K562 (cell line): ENCODE data around the gene ZNF467. TPM values are rescaled to one million over a fixed set of nuclear protein-coding genes. Genes with fewer than 3 reads are reported as not detected.

ENCODE experiments used
- ATAC-seq: fragments of 200-7000 bp; cut with Tn5 transposase; 3 replicates; pipeline ENCODE4 v1.9.1; 2020; ENCODE audit warnings: moderate library complexity
- BruUV-seq: library from RNA; stranded (reverse); fragments of 400-500 nt; replicated peaks from 2 replicates; lab custom pipeline; 2021; lab: Mats Ljungman, UMichigan
- CTCF ChIA-PET: fragments of 300-600 bp; formaldehyde crosslinking; extraction: SDS; loops from one replicate; lab custom pipeline; 2021; ENCODE audit warnings: low intra/inter-chr PET ratio; lab: Yijun Ruan, JAX
- POLR2A ChIA-PET: fragments of 300-600, 350-650 bp; sonication (Branson Sonifier 250); formaldehyde crosslinking; extraction: SDS; loops from one replicate; lab custom pipeline; 2021; ENCODE audit warnings: antibody characterized with exemption, inconsistent platforms; lab: Yijun Ruan, JAX
- DNase-seq, 4 experiments: peaks; one replicate each; pipeline versions ENCODE4 v3.0.0 to v3.0.0-alpha.2; 2011 to 2018; ENCODE audit warnings: low spot score in 3 of 4, mixed read lengths in 3 of 4; ENCODE audit errors: extremely low read depth in 1 of 4
- FAIRE-seq: peaks from 2 replicates; lab custom pipeline; 2011; peaks lifted over from hg19 to GRCh38; lab: Jason Lieb, UNC
- H2AFZ ChIP-seq: 2 replicates; pipeline ENCODE4 v1.6.0; 2011; ENCODE audit warnings: low read depth, low read length, control low read depth, inconsistent platforms
- H3K27ac ChIP-seq: fragments of 200-600 bp; 3 replicates; pipeline ENCODE4 v1.8.0; 2011; ENCODE audit warnings: low read depth, mild to moderate bottlenecking, control low read depth, inconsistent platforms, low read length, moderate library complexity, mixed read lengths; ENCODE audit errors: extremely low read depth
- H3K27me3 ChIP-seq, 2 experiments: fragments of 300-600 bp in 1 of 2; 2 replicates in 1 of 2; 3 replicates in 1 of 2; pipeline versions ENCODE4 v1.6.0 to v1.8.0; 2011; ENCODE audit warnings: inconsistent platforms in 2 of 2, low read length in 2 of 2, mild to moderate bottlenecking in 1 of 2, mixed read lengths in 1 of 2, moderate library complexity in 1 of 2; ENCODE audit not compliant: control insufficient read depth in 2 of 2, insufficient read depth in 2 of 2
- H3K36me3 ChIP-seq: fragments of 300-600 bp; 3 replicates; pipeline ENCODE4 v1.8.0; 2011; ENCODE audit warnings: mild to moderate bottlenecking, low read length, inconsistent platforms; ENCODE audit not compliant: control insufficient read depth, insufficient read depth
- H3K4me1 ChIP-seq, 2 experiments: fragments of 200-600 bp in 1 of 2; replicated peaks in 1 of 2; 2 replicates in 1 of 2; 3 replicates in 1 of 2; pipeline versions ENCODE4 v1.5.1 to v1.8.0; 2011; ENCODE audit warnings: inconsistent platforms in 2 of 2, low read length in 2 of 2, mild to moderate bottlenecking in 1 of 2, mixed read lengths in 1 of 2, moderate library complexity in 1 of 2; ENCODE audit not compliant: control insufficient read depth in 2 of 2, insufficient read depth in 2 of 2
- H3K4me2 ChIP-seq: 2 replicates; pipeline ENCODE4 v1.6.1; 2011; ENCODE audit warnings: low read length, control low read depth, inconsistent platforms, mixed read lengths; ENCODE audit not compliant: insufficient read depth
- H3K4me3 ChIP-seq: fragments of 200-600 bp; sonication (generic), shearing (Covaris generic); 2 replicates; pipeline ENCODE4 v1.5.1; 2016; ENCODE audit warnings: control low read depth, inconsistent platforms
- H3K79me2 ChIP-seq: fragments of 200-600 bp; 3 replicates; pipeline ENCODE4 v1.8.0; 2011; ENCODE audit warnings: low read length, inconsistent platforms; ENCODE audit not compliant: control insufficient read depth, insufficient read depth
- H3K9ac ChIP-seq, 2 experiments: 2 replicates each; pipeline versions ENCODE4 v1.6.0 to v1.6.1; 2011; ENCODE audit warnings: low read depth in 2 of 2, low read length in 2 of 2, control low read depth in 1 of 2, inconsistent platforms in 1 of 2, mild to moderate bottlenecking in 1 of 2, mixed read lengths in 1 of 2; ENCODE audit not compliant: insufficient read depth in 1 of 2
- H3K9me1 ChIP-seq: one replicate; pipeline ENCODE4 v1.6.0; 2011; ENCODE audit warnings: inconsistent platforms, mild to moderate bottlenecking, low read length, moderate library complexity; ENCODE audit not compliant: control insufficient read depth, insufficient read depth
- H3K9me3 ChIP-seq: replicated peaks from 2 replicates; pipeline ENCODE4 v1.5.1; 2011; ENCODE audit warnings: low read depth, low read length, inconsistent platforms; ENCODE audit not compliant: control insufficient read depth, insufficient read depth
- H4K20me1 ChIP-seq: replicated peaks from 2 replicates; pipeline ENCODE4 v1.6.1; 2011; ENCODE audit warnings: low read length, inconsistent platforms, mixed read lengths; ENCODE audit not compliant: control insufficient read depth, insufficient read depth
- ARNT ChIP-seq, 2 experiments: fragments of 450-650 bp; IDR thresholded peaks; 2 replicates each; pipeline ENCODE4 v1.6.1; 2016; ENCODE audit warnings: mild to moderate bottlenecking in 1 of 2
- CTCF ChIP-seq, 3 experiments: IDR thresholded peaks in 2 of 3; conservative IDR thresholded peaks in 1 of 3; 2 replicates each; pipeline ENCODE4 v1.5.1; 2011 to 2012; ENCODE audit warnings: low read length in 3 of 3, mild to moderate bottlenecking in 3 of 3, control low read depth in 2 of 3, improper control_type of control experiment in 1 of 3, inconsistent platforms in 1 of 3, low read depth in 1 of 3, mixed read lengths in 1 of 3, moderate library complexity in 1 of 3; ENCODE audit not compliant: insufficient read depth in 2 of 3
- E4F1 ChIP-seq: fragments of 250-450 bp; sonication (Bioruptor Pico); IDR thresholded peaks from 2 replicates; pipeline ENCODE4 v1.5.0; 2021; ENCODE audit warnings: mild to moderate bottlenecking, borderline replicate concordance
- HLTF ChIP-seq: fragments of 450-650 bp; IDR thresholded peaks from 2 replicates; pipeline ENCODE4 v1.6.1; 2016
- HNRNPL ChIP-seq: fragments of 200-400 bp; formaldehyde crosslinking; IDR thresholded peaks from 2 replicates; pipeline ENCODE4 v1.6.1; 2017; ENCODE audit warnings: low read depth, mild to moderate bottlenecking, low read length
- KLF6 ChIP-seq: fragments of 250-450 bp; sonication (Bioruptor Pico); IDR thresholded peaks from 2 replicates; pipeline ENCODE4 v1.4.0; 2020; ENCODE audit warnings: mild to moderate bottlenecking, moderate library complexity, borderline replicate concordance
- RAD21 ChIP-seq, 2 experiments: fragments of 250-450 bp in 1 of 2; fragments of 450-650 bp in 1 of 2; sonication (Bioruptor Pico) in 1 of 2; formaldehyde crosslinking in 1 of 2; IDR thresholded peaks in 1 of 2; conservative IDR thresholded peaks in 1 of 2; 2 replicates each; pipeline versions ENCODE4 v1.4.0 to v1.8.0; 2020 to 2022; ENCODE audit warnings: mild to moderate bottlenecking in 2 of 2, moderate library complexity in 1 of 2
- USF1 ChIP-seq: sonication (generic); formaldehyde crosslinking; IDR thresholded peaks from 2 replicates; pipeline ENCODE4 v1.9.0; 2022; ENCODE audit warnings: mild to moderate bottlenecking, missing genetic modification reagents
- WGBS: fragments of 100-300 bp; shearing (Covaris generic); methylation state at CpG from one replicate; pipeline ENCODE4 v1.1.6; 2016; ENCODE audit warnings: low coverage, mixed read lengths; ENCODE audit not compliant: insufficient coverage; ENCODE audit errors: missing lambda C conversion rate; 5-methylcytosine and 5-hydroxymethylcytosine counted together
- in situ Hi-C: fragments of 300-500 bp; cut with MboI; formaldehyde crosslinking; loops from 4 replicates; pipeline ENCODE4 v1.15.0; 2018; ENCODE audit warnings: inconsistent platforms, mixed read lengths
- intact Hi-C: fragments of 100-400 bp; cut with micrococcal nuclease; formaldehyde crosslinking; loops from 2 replicates; pipeline ENCODE4 v1.14.2; 2022
- polyA plus RNA-seq, 8 experiments: library from polyadenylated mRNA; depleted of rRNA in 4 of 8; stranded (reverse) in 5 of 8; unstranded in 3 of 8; fragments of >200 nt; fragmentation: Nextera tagmentation in 2 of 8; fragmentation: Illumina TruSeq in 1 of 8; extraction: Ambion mirVana in 2 of 8; extraction: Trizol in 1 of 8; gene quantifications; 2 replicates each; pipeline versions ENCODE4 v1.2.1 to v1.2.3, GENCODE V29; 2011 to 2014; ENCODE audit warnings: inconsistent platforms in 1 of 8, missing spikeins in 1 of 8
- total RNA-seq, 7 experiments: library from RNA; depleted of rRNA in 6 of 7; stranded (reverse); fragments of >200 nt in 6 of 7; fragmentation: Illumina TruSeq in 2 of 7; extraction: Trizol in 2 of 7; gene quantifications; 2 replicates each; pipeline versions ENCODE4 v1.2.1 to v1.2.3, GENCODE V29; 2011 to 2021; ENCODE audit warnings: low replicate concordance in 1 of 7

Gene ZNF467
- total and polyA plus RNA-seq, 9 of the 15 experiments (the other 6 are each of a cell fraction or from before 2014, with no cell fraction given): 0.32 to 14.2 (median 1.7) TPM

GRCh38 chr7:149819961-149820340 lies 46.6 kb upstream of the ZNF467 start (continued):
- no peak for TF ChIP-seq E4F1 (CRISPR knock-in tag)
- TF ChIP-seq ARNT (IDR thresholded peaks at IDR 0.05): no peak

GRCh38 chr7:149819141-149819960 lies 46.0 kb upstream of the ZNF467 start:
- DNase-seq (no peak), ATAC-seq (no peak), FAIRE-seq (no peak)
- H3K27ac ChIP-seq: no peak overlapping the region
- H3K4me1 ChIP-seq: peaks cover 0 to 77% of the 10 kb centered on the region in 2 experiments; a peak in 2 of 5 replicates
- ChIA-PET POLR2A (interaction anchor here (0.7 kb wide), 1 partner anchor 19 kb away, joined by 3 read pairs; no protein-coding TSS in a partner anchor), CTCF (no interaction called here)
- TF ChIP-seq CTCF (IDR thresholded peaks at IDR 0.05 in 2 of 3, conservative IDR thresholded peaks at IDR 0.05 in 1 of 3; ENCODE audit: insufficient read depth in 2 of 3, low read depth in 1 of 3, low read length in 3 of 3): peak in 2 of 3 experiments; percentile 10 to 35; a peak in 3 of 6 replicates
- TF ChIP-seq RAD21 (CRISPR knock-in tag; conservative IDR thresholded peaks at IDR 0.05 in 1 of 2, IDR thresholded peaks at IDR 0.05 in 1 of 2): 0 out of 4 replicates have a peak, but pooled peaks of 1 of the 2 experiments have one; percentile 6
- peak; percentile 69; the same call in 1 of the 2 replicates for TF ChIP-seq HNRNPL
- TF ChIP-seq KLF6 (CRISPR knock-in tag): no peak
- 0 out of 2 replicates have a peak, but pooled peaks have one; percentile 8 for TF ChIP-seq USF1 (CRISPR knock-in tag)
- no peak for TF ChIP-seq HLTF
- intact Hi-C loops (no loop called here), in situ Hi-C loops (no loop called here)
- no peaks in the 10 kb centered on the region for H3K9me3 ChIP-seq
- no peaks in the 10 kb centered on the region for H3K36me3 ChIP-seq
- H3K79me2 ChIP-seq: no peaks in the 10 kb centered on the region
- WGBS: 4% methylated on average over 28 of the region's 28 CpGs
- BruUV-seq: no TSS peak
- H3K4me2 ChIP-seq: no peak overlapping the region
- peaks cover 4% of the 10 kb centered on the region for H3K9me1 ChIP-seq
- H3K9ac ChIP-seq: no peak overlapping the region
- H4K20me1 ChIP-seq: peaks cover 30% of the 10 kb centered on the region
- H2AFZ ChIP-seq: no peak overlapping the region
- no peak overlapping the region for H3K4me3 ChIP-seq
- H3K27me3 ChIP-seq: peaks cover 29 to 100% of the 10 kb centered on the region in 2 experiments; a peak in 4 of 5 replicates
